GM12891 (cell line): Measurements from ENCODE around the gene FBLN5.

ENCODE experiments used
- POLR2A ChIP-seq: IDR thresholded peaks from 2 replicates; pipeline ENCODE4 v1.6.1; 2011; ENCODE audit warnings: low read depth, low read length, control low read depth
- TAF1 ChIP-seq: IDR thresholded peaks from 2 replicates; pipeline ENCODE4 v1.6.1; 2011; ENCODE audit warnings: low read depth, low read length, control low read depth

DNA sequence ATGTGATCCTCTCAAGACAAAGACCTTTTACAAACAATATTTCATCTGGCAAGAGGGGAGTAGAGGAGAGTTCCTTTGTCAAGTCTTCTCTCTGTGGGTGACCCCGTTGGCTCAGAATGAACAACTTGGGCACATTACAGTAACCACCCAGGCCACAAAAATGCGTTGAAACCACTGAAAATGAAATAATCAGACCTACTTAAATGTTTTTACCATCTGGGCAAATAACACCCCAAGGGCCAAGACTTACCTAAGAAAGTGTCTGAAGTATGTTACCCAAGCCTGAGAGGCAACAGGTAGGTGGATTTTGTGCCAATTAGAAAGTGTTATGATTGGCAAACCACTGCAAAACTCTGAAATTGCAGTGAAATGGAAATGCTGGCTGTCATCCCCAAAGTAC is 81.4 kb downstream of the FBLN5 start:
- TF ChIP-seq POLR2A (no peak), TAF1 (no peak)
